ENCODE measurements around the gene MPV17. TPM values are rescaled to one million over a fixed set of nuclear protein-coding genes. Genes with fewer than 3 reads are reported as not detected.

Gene MPV17
- total and polyA plus RNA-seq, 2 of the 13 experiments (the other 11 are each of a cell fraction or from before 2014, with no cell fraction given) = 48.9 to 129 TPM

- TF ChIP-seq MAZ (IDR thresholded peaks at IDR 0.05; ENCODE audit: borderline replicate concordance, low read depth, low read length) (no peak), MAZ (CRISPR knock-in tag; IDR thresholded peaks at IDR 0.05; ENCODE audit: low read depth) (no peak), PAF1 (CRISPR knock-in tag; IDR thresholded peaks at IDR 0.05) (no peak), DRAP1 (CRISPR knock-in tag; IDR thresholded peaks at IDR 0.05) (no peak), KDM1A (CRISPR knock-in tag; IDR thresholded peaks at IDR 0.05) (no peak), XRCC5 (optimal IDR thresholded peaks at IDR 0.05; ENCODE audit: low read length) (no peak), HOXD1 (CRISPR knock-in tag; IDR thresholded peaks at IDR 0.05) (no peak), ZFX (CRISPR knock-in tag; IDR thresholded peaks at IDR 0.05; ENCODE audit: low read depth) (0 out of 2 replicates have a peak, but pooled peaks have one; percentile 32), ESRRA (CRISPR knock-in tag; IDR thresholded peaks at IDR 0.05; ENCODE audit: low read depth) (no peak), AGO1 (IDR thresholded peaks at IDR 0.05; ENCODE audit: low read depth, low read length, poor library complexity, severe bottlenecking) (no peak), ZSCAN29 (CRISPR knock-in tag; conservative IDR thresholded peaks at IDR 0.05) (no peak), SNRNP70 (IDR thresholded peaks at IDR 0.05; ENCODE audit: low read depth, low read length) (no peak), NFE2L2 (IDR thresholded peaks at IDR 0.05; ENCODE audit: low read length) (no peak), KAT8 (CRISPR knock-in tag; IDR thresholded peaks at IDR 0.05) (no peak), KLF13 (CRISPR knock-in tag; IDR thresholded peaks at IDR 0.05) (0 out of 2 replicates have a peak, but pooled peaks have one; percentile 47), ZNF12 (CRISPR knock-in tag; IDR thresholded peaks at IDR 0.05) (no peak), ZNF878 (CRISPR knock-in tag; IDR thresholded peaks at IDR 0.05) (no peak), POLR2A (IDR thresholded peaks at IDR 0.05; ENCODE audit: insufficient read depth in 1 of 2, low read depth in 2 of 2, low read length in 2 of 2) (no peak), BCL3 (CRISPR knock-in tag; IDR thresholded peaks at IDR 0.05) (0 out of 2 replicates have a peak, but pooled peaks have one; percentile 18), ZNF383 (CRISPR knock-in tag; IDR thresholded peaks at IDR 0.05; ENCODE audit: borderline replicate concordance) (no peak)
- TF ChIP-seq, protein P1, sequence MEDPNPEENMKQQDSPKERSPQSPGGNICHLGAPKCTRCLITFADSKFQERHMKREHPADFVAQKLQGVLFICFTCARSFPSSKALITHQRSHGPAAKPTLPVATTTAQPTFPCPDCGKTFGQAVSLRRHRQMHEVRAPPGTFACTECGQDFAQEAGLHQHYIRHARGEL (CRISPR knock-in tag; IDR thresholded peaks at IDR 0.05) = no peak
- TF ChIP-seq, protein P2, sequence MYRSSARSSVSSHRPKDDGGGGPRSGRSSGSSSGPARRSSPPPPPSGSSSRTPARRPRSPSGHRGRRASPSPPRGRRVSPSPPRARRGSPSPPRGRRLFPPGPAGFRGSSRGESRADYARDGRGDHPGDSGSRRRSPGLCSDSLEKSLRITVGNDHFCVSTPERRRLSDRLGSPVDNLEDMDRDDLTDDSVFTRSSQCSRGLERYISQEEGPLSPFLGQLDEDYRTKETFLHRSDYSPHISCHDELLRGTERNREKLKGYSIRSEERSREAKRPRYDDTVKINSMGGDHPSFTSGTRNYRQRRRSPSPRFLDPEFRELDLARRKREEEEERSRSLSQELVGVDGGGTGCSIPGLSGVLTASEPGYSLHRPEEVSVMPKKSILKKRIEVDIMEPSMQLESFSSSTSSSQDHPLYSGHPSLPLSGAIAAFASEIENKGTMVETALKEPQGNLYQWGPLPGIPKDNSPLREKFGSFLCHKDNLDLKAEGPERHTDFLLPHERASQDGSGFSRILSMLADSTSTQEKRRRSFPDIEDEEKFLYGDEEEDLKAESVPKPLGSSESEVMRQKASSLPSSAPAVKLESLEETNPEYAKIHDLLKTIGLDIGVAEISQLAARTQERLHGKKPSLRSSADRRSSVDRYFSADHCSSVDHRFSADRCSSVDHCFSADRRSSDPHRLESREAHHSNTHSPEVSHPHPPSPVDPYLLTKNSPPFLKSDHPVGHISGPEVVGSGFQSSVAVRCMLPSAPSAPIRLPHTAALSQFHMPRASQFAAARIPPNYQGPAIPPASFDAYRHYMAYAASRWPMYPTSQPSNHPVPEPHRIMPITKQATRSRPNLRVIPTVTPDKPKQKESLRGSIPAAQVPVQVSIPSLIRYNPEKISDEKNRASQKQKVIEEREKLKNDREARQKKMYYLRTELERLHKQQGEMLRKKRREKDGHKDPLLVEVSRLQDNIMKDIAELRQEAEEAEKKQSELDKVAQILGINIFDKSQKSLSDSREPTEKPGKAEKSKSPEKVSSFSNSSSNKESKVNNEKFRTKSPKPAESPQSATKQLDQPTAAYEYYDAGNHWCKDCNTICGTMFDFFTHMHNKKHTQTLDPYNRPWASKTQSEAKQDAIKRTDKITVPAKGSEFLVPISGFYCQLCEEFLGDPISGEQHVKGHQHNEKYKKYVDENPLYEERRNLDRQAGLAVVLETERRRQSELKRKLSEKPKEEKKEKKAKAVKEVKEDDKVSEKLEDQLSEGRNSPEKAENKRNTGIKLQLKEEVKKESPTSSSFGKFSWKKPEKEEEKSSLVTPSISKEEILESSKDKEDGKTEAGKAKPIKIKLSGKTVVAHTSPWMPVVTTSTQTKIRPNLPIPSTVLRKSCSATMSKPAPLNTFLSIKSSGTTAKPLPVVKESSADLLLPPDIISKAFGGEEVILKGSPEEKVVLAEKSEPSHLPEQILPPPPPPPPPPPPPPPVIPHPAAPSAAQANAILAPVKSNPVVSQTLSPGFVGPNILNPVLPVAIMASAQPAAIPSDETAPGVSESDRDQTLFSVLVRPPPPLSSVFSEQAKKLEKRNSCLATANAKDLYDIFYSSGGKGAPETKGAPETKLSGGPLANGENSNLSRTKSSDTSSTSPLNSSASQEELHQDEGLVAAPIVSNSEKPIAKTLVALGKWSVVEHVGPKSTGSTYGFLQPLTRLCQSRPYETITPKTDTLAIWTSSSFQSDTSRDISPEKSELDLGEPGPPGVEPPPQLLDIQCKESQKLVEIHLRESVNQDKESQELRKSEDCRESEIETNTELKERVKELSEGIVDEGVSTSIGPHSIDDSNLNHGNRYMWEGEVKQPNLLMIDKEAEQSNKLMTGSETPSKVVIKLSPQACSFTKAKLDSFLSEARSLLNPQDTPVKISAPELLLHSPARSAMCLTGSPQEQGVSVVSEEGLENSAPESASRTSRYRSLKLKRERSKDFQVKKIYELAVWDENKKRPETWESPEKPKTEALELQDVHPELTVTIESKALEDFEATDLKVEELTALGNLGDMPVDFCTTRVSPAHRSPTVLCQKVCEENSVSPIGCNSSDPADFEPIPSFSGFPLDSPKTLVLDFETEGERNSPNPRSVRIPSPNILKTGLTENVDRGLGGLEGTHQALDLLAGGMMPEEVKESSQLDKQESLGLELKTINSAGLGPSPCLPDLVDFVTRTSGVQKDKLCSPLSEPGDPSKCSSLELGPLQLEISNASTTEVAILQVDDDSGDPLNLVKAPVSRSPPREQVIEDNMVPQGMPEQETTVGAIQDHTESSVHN (CRISPR knock-in tag; IDR thresholded peaks at IDR 0.05) = no peak
Measured at GRCh38 chr2:27298391-27299080, 24.4 kb downstream of the MPV17 start (continued).

Measured in HepG2 (cell line).